GM18505 (cell line): ENCODE data around the gene ACP4.
A peak's percentile ranks its signal among the peaks of the same experiment; 100 is the strongest.
"Not testable (repeated sequence)": the region's sequence is repeated elsewhere in the genome, so short reads cannot be mapped to it uniquely, and the experiment has no call there.

ENCODE experiments used
- ATAC-seq: cut with Tn5 transposase; IDR thresholded peaks from one replicate; pipeline ENCODE4 v1.9.1; 2021; ENCODE audit not compliant: unreplicated experiment
- POLR2A ChIP-seq: IDR thresholded peaks from 4 replicates; pipeline ENCODE4 v1.6.1; 2011; ENCODE audit warnings: borderline replicate concordance; ENCODE audit not compliant: insufficient read depth, insufficient read length; ENCODE audit errors: extremely low read depth

ACP4 gene

GRCh38 chr19:50797781-50798658 is 7.8 kb downstream of the ACP4 start:
- no peak for TF ChIP-seq POLR2A
- no peak for ATAC-seq

DNA sequence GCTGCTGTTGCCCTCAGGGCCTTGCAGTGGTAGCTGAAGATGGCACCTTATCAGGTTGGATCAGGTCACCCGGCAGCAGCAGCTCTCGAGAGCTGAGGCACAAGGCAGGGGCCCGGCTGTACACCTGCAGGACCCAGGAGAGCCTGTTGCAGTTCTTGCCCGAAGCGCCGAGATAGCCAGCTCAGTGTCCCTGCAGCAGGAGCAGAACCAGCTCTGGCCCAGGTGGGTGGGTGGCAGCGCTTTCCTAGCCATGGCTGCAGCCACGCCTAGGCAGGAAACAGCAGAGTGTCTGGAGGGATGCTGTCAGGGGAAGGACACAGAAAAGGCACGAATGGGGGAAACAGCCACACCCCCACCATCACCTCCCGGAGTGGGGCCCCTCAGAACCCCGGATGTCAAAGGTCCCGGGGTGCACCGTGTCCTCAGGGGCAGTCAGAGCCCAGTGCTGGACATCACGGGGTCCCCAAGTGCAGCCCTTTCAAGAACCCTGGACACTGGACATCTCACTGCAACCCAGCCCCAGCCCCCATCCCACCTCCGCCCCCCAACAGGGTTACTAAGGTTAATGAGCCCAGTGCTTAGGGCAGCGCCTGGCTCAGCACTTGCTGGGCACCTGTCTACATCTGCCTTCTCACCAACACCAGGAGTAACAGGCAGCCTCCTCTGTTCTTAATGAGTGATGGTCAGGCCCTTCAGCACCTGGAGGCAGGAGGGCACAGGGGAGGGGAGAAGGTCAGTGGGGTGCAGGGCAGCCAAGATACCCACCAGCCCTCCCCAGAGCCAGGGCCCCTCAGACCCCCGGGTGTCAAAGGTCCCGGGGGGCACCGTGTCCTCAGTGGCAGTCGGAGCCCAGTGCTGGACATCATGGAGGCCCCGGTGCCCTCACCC is 8.7 kb downstream of the ACP4 start:
- no peak for ATAC-seq
- no peak for TF ChIP-seq POLR2A

GRCh38 chr19:50799547-50799851 is 9.3 kb downstream of the ACP4 start:
- no peak for TF ChIP-seq POLR2A
- ATAC-seq = no peak

- ATAC-seq = no peak
- TF ChIP-seq POLR2A = no peak
These were observed 10.9 kb downstream of the ACP4 start for GRCh38 chr19:50801107-50801506.

DNA sequence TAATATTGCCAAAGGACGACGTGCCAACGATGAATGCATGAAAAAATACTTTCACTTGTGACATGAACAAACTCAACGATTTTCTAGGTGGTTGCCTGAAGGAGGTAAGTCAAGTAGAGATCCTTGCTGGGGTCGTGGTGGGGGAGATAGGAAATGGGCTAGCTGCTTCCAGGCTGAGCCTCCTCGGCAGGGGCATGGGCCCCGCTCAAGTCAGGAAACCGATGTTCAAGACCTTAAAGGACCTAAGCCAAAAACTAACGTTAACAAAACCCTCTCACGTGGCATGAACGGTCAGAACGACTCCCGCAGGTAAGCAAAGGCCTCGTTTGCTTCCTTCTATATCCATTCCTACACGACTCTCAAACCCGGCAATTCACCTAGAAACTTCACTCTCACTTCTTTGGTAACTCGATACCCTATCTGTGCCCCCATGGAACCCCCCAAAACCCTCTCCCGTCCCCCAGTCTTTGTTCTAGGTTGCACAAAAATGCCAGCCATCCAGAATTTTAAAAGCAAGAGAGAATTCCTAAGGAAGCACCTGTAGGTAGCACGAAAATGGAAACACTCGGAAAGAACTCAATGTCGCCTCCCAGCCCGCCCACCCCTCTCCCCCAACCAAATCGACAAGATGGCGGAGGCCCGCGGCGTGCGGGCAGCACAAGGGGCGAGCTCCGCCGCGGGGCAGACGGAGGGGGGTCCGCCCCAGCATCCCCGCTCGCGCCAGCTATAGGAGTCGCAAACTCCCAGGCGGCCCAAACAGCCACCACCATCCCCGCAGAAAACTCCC is 13.6 kb downstream of the ACP4 start:
- ATAC-seq = no peak

DNA sequence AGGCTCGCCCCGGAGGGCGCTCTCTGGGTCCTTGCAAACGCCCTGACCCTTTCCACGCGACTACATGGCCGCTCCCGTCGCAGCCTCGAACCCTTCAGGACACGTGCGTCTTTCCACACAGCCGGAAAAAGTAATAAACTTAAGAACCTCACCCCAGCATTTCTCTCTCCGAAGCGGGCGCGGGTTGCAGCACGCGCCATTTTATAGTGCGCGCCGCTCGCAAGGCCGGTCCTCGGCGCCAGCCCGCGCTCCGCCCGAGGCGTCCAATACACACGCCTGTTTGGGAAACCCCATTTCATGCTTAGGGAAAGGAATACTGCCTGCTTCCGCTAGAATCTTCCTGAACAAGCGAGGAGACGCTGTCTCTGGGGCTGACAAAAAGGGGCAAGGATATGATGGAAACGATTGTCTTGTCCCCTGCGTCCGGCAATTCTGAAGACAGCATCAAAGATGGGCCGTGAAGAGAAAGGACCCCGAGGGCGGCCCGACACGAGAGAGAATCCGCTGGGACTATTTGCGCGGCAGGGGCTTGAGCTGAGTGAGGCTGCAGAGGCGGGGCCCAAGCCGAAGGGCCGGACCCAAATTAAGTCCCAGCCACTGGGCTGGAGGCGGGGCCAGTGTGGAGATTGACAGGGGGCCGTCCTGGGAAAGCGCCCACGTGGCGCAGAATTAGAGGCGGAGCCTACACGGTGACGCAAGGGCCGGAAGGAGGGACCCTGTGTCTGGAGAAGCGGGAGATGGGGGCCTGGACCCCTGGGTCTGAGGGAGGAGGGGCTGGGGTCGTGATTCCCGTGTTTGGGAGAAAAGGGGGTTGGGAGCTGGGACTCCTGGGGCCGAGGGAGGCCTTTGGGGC is 14.4 kb downstream of the ACP4 start:
- peak; percentile 99 for TF ChIP-seq POLR2A
- ATAC-seq = peak; percentile 89

More for the DNA sequence above, 13.6 kb downstream of the ACP4 start:
- TF ChIP-seq POLR2A = no peak

DNA sequence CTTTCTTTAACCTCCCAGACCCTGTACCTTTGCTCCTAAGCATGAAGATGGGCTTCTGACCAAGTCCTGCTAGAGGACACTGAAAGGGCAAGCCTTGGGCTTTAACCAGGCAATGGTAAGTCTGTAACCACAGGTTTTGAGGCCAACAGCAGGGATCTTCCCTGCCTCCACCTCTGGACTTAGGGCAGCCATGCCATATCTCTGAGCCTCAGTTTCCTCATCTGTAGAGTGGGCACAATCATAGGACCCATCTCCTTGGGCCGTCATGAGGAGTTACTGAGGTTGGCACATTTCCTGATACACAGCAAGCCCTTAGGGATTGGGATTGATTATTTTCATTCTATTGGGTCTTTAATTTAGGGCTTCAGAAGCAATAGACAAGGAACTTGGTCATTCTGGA is 18.6 kb downstream of the ACP4 start:
- no peak for TF ChIP-seq POLR2A
- no peak for ATAC-seq

DNA sequence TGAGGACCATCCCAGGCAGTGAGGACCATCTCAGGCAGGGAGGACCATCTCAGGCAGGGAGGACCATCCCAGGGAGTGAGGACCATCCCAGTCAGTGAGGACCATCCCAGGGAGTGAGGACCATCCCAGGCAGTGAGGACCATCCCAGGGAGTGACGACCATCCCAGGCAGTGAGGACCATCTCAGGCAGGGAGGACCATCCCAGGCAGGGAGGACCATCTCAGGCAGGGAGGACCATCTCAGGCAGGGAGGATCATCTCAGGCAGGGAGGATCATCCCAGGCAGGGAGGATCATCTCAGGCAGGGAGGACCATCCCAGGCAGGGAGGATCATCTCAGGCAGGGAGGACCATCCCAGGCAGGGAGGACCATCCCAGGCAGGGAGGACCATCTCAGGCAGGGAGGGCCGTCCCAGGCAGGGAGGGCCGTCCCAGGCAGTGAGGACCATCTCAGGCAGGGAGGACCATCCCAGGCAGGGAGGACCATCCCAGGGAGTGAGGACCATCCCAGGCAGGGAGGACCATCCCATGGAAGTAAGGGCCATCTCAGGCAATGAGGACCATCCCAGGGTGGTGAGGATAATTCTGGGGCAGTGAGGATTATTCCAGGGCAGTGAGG is 21.5 kb downstream of the ACP4 start:
- not testable (repeated sequence) for ATAC-seq

DNA sequence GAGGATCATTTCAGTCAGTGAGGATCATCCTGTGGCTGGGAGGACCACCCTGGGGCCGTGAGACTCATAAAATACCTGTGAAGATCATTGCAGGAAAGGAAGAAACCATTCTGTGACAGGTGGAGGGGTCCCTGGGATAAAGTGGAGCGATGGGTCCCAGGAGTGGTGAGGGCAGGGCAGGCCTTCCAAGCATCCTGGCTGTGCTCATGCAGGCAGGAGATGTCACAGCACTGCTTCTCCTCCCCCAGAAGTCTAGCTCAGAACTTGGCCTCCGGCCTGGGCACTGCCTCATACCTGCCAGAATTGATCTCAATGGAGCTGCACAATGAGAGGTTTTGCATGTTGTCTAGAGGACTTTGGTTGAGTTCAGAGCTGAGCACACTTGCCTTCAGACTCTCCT is 22.3 kb downstream of the ACP4 start:
- TF ChIP-seq POLR2A = no peak
- no peak for ATAC-seq

GRCh38 chr19:50814883-50815282 is 24.7 kb downstream of the ACP4 start:
- no peak for ATAC-seq
- TF ChIP-seq POLR2A = no peak

GRCh38 chr19:50815439-50815838 is 25.2 kb downstream of the ACP4 start:
- no peak for ATAC-seq
- TF ChIP-seq POLR2A = no peak
